Hematopoietic multipotent progenitor cell treated with erythropoietin and hydrocortisone succinate and interleukin-3 and kit ligand, for 15 days (in vitro differentiated cells): ENCODE results near the gene TSACC.
"Not testable (repeated sequence)": the region's sequence is repeated elsewhere in the genome, so short reads cannot be mapped to it uniquely, and the experiment has no call there.

Experiments
- DNase-seq: peaks from one replicate; pipeline ENCODE4 v3.0.0-alpha.2; 2015; ENCODE audit warnings: low spot score

The TSACC gene

DNA sequence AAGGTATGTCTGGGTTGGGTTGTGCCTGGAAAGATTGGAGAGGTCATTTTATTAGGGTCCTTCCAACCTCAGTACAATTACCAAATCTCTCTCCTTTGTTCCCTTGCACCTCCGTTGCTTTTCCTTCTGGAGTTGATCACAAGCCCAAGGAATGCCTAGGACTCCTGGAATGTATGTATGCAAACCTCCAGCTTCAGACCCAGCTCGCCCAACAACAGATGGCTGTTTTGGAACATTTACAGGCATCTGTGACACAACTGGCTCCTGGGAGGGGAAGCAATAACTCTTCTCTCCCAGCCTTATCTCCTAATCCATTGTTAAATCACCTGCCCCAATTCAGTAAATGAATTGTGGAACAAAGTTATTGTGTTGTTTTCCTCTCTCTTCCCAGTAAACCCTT lies 8.3 kb downstream of the TSACC start:
- DNase-seq: no peak

DNA sequence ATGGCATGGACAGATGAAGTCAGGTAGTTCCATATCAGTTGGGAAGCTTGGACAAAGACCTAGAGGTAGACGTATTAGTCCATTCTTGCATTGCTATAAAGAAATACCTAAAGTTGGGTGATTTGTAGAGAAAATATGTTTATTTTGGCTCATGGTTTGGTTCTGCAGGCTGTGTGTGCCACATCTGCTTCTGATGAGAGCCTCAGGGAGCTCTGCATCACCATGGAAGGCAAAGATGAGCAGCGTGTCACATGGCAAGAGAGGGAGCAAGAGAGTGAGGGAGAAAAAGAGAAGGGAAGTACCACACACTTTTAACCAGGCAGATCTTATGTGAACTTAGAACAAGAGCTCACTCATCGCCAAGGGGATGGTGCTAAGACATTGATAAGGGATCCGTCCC lies 9.0 kb downstream of the TSACC start:
- no peak for DNase-seq

DNA sequence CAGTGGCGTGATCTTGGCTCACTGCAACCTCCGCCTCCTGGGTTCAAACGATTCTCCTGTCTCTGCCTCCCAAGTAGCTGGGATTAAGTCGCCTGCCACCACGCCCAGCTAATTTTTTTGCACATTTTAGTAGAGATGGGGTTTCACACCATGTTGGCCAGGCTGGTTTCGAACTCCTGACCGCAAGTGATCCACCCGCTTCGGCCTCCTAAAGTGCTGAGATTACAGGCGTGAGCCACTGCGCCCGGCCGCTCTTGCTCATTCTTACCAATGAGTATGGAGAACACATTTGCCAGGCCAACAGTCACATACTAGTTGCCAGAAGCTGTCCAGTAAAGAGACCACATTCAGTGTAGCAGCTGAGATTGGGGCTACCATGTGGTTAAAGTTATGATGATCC lies 14.2 kb downstream of the TSACC start:
- DNase-seq: not testable (repeated sequence)

DNA sequence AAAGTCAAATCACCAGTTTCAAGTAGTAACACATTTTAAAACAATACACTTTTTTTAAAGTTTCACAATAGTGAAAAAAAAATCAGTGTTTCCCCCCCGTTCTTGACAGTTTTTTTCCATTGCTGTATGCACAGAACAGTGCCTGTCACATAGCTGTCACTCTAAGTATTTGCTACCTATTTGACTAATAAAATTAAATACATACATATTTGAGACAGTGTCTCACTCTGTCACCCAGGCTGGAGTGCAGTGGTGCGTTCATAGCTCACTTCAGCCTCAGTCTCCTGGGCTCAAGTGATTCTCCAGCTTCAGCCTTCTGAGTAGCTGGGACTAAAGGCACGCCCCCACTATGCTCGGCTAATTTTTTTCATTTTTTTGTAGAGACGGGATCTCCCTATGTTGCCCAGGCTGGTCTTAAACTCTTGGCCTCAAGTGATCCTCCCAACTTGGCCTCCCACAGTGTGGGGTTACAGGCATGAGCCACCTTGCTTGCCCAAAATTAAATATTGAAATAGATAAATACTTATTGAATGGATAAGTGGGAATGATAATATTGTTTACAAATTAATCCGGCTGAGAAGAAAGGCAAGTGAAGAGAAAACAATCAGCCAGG lies 18.0 kb downstream of the TSACC start:
- no peak for DNase-seq

DNA sequence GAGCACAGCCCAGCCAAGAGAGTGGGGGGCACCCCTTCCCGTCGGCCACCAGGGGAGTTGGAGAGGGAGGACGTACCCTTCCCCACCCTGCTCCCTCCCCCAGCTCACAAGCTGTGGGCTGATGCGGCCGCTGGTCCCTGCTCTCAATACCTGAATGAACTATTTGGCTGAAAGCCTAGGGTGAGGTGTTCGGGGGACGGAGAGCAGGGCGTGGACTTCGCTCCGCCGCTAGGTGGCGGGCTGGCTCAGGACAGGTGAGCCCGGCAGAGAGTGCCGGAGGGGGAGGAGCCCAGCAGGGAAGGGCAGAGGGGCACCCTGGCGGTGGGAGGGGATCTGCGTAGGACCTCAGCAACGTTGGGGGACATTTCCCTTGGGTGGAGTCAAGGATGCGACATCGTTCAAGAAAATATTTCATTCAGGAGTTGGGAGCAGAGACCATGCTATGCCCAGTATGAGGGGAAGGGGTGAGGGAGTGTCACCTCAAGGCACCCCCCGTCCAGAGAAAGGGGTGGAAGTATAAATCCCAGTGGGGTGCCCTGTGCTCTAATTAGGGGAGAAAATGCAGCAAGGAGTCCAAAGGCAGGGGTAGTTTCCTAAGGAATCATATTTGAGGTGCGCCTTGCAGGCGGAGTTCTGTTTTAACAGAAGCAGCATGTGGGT lies 18.7 kb downstream of the TSACC start:
- peak; percentile 58 for DNase-seq

DNA sequence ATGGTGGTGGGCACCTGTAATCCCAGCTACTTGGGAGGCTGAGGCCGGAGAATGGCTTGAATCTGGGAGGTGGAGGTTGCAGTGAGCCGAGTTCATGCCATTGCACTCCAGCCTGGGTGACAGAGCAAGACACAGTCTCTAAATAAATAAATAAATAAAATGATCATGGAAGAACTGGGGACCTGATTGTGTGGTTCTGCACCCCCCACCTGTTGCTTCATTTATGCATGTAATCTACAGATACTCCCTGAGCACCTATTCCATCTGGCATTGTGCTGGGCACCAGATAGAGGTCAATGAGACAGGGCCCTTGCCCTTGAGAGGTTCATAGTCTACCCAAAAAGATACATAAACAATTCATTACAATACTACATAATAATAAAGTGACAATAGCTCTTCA lies 19.7 kb downstream of the TSACC start:
- DNase-seq: no peak

DNA sequence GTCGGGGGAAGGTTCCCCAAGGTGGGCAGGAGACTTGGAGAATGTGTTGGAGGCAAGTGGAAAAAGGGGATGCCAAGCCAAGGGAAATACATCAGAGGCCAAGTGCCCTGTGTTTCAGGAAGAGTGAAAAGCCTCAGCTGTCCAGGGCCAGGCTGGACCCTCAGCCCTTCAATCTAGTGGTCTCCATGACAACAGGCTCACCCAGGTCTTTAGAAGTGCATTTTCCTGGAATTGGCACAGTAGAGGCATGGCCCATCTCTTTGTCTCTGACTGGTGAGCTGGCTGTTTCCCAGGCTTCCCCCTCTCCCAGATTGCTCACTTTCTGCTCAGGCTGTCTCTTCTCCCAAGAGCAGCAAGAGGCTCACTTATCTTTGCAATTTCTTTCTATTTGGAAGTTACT lies 20.3 kb downstream of the TSACC start:
- DNase-seq: no peak

DNA sequence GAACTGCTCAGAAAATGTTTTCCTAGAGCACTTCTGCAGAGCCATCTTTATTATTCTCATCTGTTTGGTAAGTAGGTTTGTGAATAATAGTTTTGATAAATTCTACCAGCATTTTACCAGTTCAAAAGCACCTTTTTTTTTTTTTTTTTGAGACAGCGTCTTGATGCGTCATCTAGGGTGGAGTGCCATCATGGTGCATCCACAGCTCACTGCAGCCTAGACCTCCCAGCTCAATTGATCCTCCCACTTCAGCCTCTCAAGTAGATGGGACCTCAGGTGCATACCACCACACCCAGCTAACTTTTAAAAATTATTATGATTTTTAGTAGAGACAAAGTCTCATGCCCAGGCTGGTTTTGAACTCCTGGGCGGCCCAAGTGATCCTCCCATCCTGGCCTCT lies 20.9 kb downstream of the TSACC start:
- no peak for DNase-seq

DNA sequence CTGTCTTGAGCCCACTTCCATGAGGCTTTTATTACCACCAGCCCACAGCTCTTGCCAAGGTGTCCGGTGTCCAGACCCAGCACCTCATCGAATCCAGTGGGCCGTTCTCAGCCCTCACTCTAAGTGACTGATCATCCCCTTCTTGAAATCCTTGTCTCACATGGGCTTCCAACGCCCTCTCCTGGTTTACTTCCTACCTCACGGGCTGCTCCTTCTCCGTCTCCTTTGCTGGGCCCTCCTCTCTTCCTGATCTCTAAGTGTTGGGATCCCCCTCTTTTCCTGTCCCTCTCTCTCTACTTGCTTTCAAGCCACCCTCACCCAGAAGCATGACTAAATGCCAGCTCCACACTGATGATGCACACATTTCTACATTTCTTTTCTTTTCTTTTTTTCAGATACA lies 21.6 kb downstream of the TSACC start:
- DNase-seq: no peak

DNA sequence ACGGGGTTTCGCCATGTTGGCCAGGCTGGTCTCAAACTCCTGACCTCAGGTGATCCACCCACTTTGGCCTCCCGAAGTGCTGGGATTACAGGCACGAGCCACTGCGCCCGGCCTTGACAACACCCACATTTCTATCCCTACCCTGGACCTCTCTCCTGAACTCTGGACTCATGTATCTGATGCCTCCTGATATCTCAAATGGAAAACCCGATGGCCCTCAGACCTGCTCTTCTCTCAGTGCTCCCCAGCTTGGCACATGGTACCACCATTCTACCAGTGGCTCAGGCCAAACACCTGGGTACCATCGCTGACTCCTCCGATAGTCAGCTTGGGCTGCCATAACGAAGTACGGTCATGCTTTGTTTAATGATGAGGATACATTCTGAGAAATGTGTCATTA lies 22.2 kb downstream of the TSACC start:
- no peak for DNase-seq

DNA sequence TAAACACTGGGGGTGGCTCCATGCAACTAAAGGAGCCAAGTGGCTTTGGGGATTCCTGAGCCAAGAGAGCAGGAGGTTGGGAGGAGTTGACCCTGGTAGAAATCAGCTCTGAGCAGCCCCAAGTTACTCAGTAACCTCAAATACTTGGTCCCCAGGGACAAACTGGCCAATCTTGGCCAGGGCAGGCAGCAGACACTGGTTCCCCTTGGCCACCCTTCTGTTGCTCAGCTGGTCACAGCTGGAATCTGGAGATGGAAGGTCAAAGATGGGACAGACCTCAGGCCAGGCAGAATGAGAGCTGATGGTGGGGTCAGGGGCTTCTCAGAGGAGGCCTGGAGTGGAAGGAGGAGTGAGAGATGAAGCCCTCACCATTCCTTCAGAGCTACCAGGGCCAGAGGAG lies 27.4 kb downstream of the TSACC start:
- no peak for DNase-seq

DNA sequence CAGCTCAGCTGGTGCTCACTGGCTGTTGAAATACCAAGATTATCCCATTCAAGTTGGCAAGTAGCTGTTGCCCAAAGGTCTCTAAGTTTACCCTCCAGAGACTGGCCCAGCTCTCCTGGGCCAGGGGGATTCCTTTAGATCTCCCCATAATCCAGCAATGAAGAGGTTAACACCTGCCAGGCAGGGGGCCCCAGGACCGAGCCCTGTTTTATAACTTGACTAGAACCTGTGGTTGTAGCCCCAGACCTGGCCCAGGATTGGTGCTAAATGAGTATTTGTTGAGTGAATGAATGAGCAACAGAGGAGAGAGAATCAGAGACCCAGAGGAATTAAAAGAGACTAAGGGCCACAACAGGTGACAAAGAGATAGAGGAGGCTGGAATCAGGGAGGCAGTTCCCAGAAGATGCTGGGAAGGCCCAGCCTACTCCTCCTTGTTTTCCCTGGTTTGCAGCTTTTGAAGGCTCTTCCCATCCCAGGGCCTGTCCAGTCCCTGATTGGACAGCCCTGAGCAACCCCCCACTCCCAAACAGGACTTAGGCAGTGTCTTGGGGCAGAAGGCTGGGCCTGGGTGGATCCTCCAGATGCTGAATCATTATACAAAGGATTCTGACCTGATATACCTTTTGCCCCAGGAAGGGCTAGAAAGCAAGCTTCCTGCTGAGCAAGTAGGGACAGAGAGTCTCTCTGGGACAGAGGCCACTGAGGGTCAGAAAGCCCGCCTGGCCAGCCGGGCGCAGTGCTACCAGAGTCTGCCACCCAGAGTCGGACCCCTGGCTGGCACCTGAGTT lies 28.2 kb downstream of the TSACC start:
- no peak for DNase-seq

DNA sequence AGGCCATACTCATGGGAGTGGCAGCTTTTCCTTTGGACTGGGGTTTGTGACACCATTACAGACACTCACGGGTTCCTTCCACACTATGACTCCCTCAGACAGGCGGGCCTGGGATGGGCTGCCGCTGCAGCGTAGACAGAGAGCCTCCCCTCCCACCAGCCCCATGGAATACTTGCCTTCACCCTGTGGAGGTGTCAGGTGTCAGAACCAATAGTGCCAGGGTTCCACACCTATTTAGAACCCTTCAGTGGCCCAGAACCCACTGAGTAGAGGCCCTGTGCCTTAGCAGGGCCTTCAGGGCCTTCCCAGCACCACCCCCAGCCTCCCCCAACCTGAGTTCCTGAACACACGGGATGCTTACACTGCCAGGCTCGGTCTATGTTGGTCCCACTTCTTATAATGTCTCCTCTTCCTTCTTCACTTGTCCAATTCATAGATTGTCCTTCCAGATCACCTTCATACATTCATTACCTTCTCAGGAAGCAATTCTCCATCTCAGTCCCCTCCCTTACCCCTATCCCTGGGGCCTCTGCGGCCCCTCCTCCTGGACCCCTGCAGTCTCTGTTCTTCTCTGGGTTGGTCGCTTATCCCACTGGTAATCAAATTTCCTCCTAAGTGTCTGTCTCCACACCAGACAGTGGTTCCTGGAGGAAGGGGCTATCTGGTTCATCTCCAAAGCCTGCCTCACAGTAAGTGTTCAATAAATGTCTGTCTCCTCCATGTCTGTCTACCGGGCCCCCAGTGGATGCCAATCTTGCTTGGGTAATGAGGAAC lies 29.2 kb downstream of the TSACC start:
- no peak for DNase-seq

DNA sequence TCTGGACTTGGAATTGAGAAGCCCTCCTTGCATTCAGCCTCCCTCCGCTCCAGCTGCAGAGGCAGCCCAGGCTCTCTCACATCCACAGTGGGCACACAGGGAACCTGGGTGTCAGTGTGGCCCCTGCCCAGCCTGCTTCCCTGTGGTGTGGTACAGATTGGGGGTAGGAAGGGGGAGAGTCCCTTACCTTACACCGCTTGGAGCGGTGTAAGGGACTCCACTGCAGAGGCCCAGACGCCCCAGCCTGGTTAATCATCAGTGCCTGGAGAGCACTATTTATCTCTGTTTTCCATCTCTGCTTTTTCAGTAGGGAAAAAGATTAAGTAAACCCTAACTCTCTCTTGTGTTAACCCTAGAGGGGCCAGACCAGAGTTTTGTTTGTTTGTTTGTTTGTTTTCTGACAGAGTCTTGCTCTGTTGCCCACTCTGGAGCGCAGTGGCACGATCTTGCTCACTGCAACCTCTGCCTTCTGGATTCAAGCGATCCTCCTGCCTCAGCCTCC lies 29.9 kb downstream of the TSACC start:
- DNase-seq: no peak

DNA sequence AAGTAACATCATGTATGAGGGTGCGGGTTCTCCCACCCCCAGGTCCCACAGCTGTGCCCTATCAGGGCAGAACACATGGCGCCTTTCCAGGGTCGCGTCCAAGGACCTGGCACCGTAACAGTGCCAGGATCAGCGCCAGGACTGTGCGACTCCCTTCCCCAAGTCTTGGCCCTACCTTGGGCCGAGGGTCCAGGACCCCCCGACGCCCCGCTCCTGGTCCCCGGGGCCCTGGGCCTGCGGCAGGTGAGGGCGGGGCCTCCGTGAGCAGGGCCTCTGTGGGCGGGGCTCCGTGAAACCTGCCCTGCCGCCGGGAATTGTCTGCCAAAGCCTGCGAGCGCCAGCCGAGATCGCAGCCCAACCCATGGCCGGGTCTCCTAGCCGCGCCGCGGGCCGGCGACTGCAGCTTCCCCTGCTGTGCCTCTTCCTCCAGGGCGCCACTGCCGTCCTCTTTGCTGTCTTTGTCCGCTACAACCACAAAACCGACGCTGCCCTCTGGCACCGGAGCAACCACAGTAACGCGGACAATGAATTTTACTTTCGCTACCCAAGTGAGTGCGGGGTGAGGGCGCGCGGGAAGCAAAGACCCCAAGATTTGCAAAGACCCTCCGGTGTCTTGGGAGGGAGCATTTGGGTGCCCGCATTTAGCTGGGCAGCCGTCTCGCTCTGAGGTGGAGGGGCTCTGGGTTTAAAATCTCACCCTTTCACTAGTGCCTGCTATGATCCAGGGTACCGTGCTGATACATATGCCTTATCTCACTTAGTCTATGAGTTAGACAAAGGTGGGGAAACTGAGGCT lies 30.8 kb downstream of the TSACC start, which contains the start of gene RHBG:
RHBG (plus strand) TSS at position 323 of the 796 bp plus-strand sequence; CDS start at position 362, 39 bp downstream.
- no peak for DNase-seq

DNA sequence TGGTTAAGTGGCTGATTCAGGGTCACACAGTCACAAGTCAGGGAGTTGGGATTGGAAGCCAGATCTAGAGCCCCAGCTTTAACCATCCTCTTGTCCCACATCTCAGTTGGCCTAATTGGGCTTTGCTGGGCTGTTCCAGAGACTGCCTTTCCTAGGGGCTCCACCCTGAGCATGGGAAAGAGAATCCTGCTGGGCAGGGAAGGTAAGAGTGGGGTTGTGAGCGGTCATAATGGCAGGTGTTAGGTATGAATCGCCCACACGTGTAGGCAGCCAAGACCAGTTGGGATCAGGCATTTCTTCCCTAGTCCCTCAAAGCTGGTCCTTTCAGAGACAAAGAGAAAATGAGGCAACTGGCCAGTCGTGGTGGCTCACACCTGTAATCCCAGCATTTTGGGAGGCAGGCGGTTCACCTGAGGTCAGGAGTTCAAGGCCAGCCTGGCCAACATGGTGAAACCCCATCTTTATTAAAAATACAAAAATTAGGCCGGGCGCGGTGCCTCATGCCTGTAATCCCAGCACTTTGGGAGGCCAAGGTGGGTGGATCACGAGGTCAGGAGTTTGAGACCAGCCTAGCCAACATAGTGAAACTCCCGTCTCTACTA lies 31.5 kb downstream of the TSACC start:
- not testable (repeated sequence) for DNase-seq

DNA sequence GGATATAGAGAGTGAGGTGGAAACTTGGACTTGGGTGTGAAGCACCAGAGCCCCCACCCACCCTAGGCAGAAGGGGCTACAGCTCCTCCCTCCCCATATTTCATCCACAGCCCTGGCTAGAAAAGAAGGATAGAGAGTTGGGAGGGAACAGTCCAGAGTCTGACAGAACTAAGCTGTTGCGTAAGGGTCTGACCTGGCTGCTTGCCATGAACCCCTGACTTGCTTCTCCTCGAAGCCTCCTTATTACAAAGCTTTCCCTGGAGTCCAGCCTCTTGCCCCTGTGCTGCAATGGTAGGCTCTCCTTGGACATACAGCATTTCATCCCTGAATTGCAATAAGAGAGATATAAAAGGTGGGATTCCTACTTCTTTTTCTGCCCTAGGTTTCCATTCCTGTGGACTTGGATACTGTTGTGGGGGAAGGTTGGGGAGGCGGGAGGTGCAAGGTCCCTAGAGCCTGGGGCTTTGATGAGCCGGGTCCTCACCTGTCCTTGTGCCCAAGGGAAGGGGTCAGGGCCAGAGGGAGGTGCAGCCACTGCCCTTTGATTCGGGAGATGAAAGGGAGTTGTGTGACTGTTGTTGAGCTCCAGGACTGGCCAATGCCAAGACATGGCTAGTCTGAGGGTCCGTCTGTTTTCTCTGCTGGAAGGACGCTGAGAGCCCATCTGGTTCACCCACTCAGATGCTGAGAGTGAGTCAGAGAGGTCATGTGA lies 33.4 kb downstream of the TSACC start:
- no peak for DNase-seq

DNA sequence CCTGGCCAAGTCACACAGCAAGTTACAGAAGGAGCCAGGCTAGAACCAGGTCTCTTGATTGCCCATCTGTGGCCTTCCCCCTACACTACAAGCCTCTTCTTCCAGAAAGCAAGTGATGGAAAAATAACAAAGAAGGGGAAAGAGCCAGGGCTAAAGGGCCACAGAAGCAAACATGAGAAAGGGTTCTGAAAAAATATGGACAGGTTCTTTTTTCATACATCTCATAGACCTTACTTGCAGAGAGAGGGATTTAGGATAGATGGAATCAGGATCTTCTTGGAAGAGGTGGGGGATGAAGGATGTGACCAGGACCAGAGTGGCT lies 33.9 kb downstream of the TSACC start:
- no peak for DNase-seq

DNA sequence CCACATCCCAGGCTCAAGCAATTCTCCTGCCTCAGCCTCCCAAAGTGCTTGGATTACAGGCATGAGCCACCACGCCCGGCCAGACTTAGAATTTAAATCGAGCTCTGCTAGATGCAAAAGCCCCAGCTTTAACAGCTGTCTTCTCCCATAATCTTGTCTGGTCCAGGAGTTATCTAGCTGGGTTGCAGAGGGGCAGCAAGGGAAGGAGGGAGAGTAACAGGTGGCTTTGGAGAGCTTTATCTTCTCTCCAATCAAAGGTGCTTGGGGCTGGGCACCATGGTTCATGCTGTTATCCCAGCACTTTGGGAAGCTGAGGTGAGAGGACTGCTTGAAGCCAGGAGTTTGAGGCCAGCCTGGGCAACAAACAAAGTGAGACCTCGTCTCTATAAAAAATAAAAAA lies 34.5 kb downstream of the TSACC start:
- DNase-seq: no peak

DNA sequence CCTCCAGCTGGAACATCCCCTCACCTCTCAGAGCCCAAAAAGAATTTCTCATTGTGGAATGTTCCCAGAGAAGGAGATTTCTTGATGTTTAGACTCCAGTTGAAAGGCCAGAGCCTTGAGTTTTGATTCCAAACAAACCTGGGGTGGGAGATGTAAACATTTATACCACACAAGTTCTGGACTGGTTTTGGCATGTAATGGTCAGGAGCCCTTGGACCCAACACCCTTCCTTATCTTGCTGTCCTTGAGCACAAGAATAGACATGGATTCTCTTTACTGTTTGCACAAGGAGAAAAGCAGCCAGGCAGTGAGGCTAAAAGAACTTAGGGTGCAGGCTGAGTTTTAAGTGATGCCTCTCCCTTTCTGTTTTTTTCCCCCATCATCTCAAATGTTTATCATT lies 35.2 kb downstream of the TSACC start:
- DNase-seq: no peak

DNA sequence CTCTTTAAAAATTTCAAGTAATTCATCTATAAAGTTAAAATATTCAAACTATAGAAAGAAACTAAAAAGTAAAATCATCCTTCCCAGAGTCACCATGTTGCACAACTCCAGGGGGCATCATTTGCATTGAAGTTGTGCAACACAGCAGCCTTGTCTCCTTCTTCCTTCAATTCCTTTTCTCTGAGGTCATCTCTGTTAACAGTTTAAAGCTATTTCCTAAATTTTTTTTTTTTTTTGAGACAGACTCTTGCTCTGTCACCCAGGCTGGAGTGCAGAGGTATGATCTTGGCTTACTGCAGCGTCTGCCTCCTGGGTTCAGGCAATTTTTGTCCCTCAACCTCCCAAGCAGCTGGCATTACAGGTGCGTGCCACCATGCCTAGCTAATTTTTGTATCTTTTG lies 37.8 kb downstream of the TSACC start:
- DNase-seq: no peak
